CD14-positive monocyte (primary cell): Measurements from ENCODE around the gene SPNS3. TPM values are rescaled to one million over a fixed set of nuclear protein-coding genes. Genes with fewer than 3 reads are reported as not detected.

Experiments used
- DNase-seq, 3 donors: peaks; one replicate each; pipeline ENCODE4 v3.0.0-alpha.2; 2011 to 2022
- H2AFZ ChIP-seq: 2 replicates; pipeline ENCODE4 v1.6.0; 2012; ENCODE audit warnings: mild to moderate bottlenecking, low read depth, low read length, inconsistent platforms; ENCODE audit not compliant: insufficient read depth, poor library complexity, severe bottlenecking
- H3K27ac ChIP-seq, 2 donors: 1 replicate in 1 of 2; 2 replicates in 1 of 2; pipeline ENCODE4 v1.5.1; 2012 to 2013; ENCODE audit warnings: low read length in 2 of 2, control low read depth in 1 of 2, inconsistent platforms in 1 of 2, low read depth in 1 of 2, mild to moderate bottlenecking in 1 of 2
- H3K27me3 ChIP-seq, 2 donors: one replicate each; pipeline versions ENCODE4 v1.6.0 to v1.6.1; 2011 to 2013; ENCODE audit warnings: low read length in 2 of 2; ENCODE audit not compliant: control insufficient read depth in 2 of 2, insufficient read depth in 2 of 2
- H3K36me3 ChIP-seq, 2 donors: replicated peaks in 1 of 2; 1 replicate in 1 of 2; 2 replicates in 1 of 2; pipeline versions ENCODE4 v1.5.1 to v1.6.1; 2012 to 2013; ENCODE audit warnings: low read length in 2 of 2, control low read depth in 1 of 2, inconsistent platforms in 1 of 2, mild to moderate bottlenecking in 1 of 2; ENCODE audit not compliant: insufficient read depth in 2 of 2, control insufficient read depth in 1 of 2
- H3K4me1 ChIP-seq, 2 donors: 1 replicate in 1 of 2; 2 replicates in 1 of 2; pipeline versions ENCODE4 v1.5.1 to v1.6.1; 2012 to 2013; ENCODE audit warnings: low read length in 2 of 2, control low read depth in 1 of 2, inconsistent platforms in 1 of 2, mild to moderate bottlenecking in 1 of 2, moderate library complexity in 1 of 2; ENCODE audit not compliant: insufficient read depth in 2 of 2, control insufficient read depth in 1 of 2
- H3K4me2 ChIP-seq: replicated peaks from 2 replicates; pipeline ENCODE3; 2012; ENCODE audit warnings: low read length, moderate library complexity, mild to moderate bottlenecking; ENCODE audit not compliant: poor library complexity, severe bottlenecking; ENCODE audit errors: extremely low read depth
- H3K4me3 ChIP-seq, 3 experiments: fragments of 200-600 bp in 1 of 3; sonication (generic) in 1 of 3; replicated peaks in 1 of 3; 1 replicate in 2 of 3; 2 replicates in 1 of 3; pipeline ENCODE4 v1.5.1; 2011 to 2013; ENCODE audit warnings: low read length in 3 of 3, mild to moderate bottlenecking in 3 of 3, control low read depth in 2 of 3, low read depth in 2 of 3, inconsistent platforms in 1 of 3, moderate library complexity in 1 of 3
- H3K79me2 ChIP-seq: 2 replicates; pipeline ENCODE4 v1.6.0; 2012; ENCODE audit warnings: mild to moderate bottlenecking, control low read depth, inconsistent platforms, low read length, moderate library complexity; ENCODE audit not compliant: insufficient read depth
- H3K9ac ChIP-seq: 2 replicates; pipeline ENCODE4 v1.6.0; 2017; ENCODE audit warnings: low read length, mild to moderate bottlenecking; ENCODE audit not compliant: insufficient read depth, poor library complexity, severe bottlenecking
- H3K9me3 ChIP-seq, 2 donors: replicated peaks in 1 of 2; 1 replicate in 1 of 2; 2 replicates in 1 of 2; pipeline versions ENCODE4 v1.5.1 to v1.6.1; 2012 to 2013; ENCODE audit warnings: low read length in 2 of 2, control low read depth in 1 of 2; ENCODE audit not compliant: control insufficient read depth in 1 of 2, insufficient read depth in 1 of 2
- H4K20me1 ChIP-seq: 2 replicates; pipeline ENCODE4 v1.6.0; 2012; ENCODE audit warnings: mild to moderate bottlenecking, low read length, control low read depth, moderate library complexity; ENCODE audit not compliant: insufficient read depth
- H3K27ac Mint-ChIP-seq, 7 donors: one replicate each; pipeline ENCODE4 v1.8.0; 2020; ENCODE audit warnings: mild to moderate bottlenecking in 7 of 7, mixed read lengths in 7 of 7, moderate library complexity in 6 of 7, inconsistent platforms in 2 of 7
- H3K27me3 Mint-ChIP-seq, 3 donors: one replicate each; pipeline ENCODE4 v1.8.0; 2021 to 2022; ENCODE audit warnings: low read depth in 3 of 3, mild to moderate bottlenecking in 3 of 3, mixed read lengths in 3 of 3, moderate library complexity in 3 of 3, inconsistent platforms in 1 of 3
- H3K36me3 Mint-ChIP-seq, 2 donors: one replicate each; pipeline ENCODE4 v1.8.0; 2020; ENCODE audit warnings: mixed read lengths in 2 of 2, inconsistent platforms in 1 of 2, mild to moderate bottlenecking in 1 of 2
- H3K4me1 Mint-ChIP-seq: one replicate; pipeline ENCODE4 v1.8.0; 2020; ENCODE audit warnings: mild to moderate bottlenecking, mixed read lengths
- H3K4me3 Mint-ChIP-seq, 2 donors: one replicate each; pipeline ENCODE4 v1.8.0; 2020; ENCODE audit warnings: mild to moderate bottlenecking in 2 of 2, mixed read lengths in 2 of 2, moderate library complexity in 1 of 2
- H3K9me3 Mint-ChIP-seq, 7 donors: one replicate each; pipeline ENCODE4 v1.8.0; 2020 to 2022; ENCODE audit warnings: mixed read lengths in 7 of 7, mild to moderate bottlenecking in 6 of 7, moderate library complexity in 6 of 7, inconsistent platforms in 2 of 7
- WGBS: methylation state at CpG from one replicate; pipeline ENCODE4 v1.1.5; 2013; ENCODE audit warnings: missing lambda C conversion rate; ENCODE audit not compliant: insufficient coverage; 5-methylcytosine and 5-hydroxymethylcytosine counted together
- intact Hi-C, 2 donors: fragments of 100-400 bp; cut with micrococcal nuclease; formaldehyde crosslinking; loops; one replicate each; pipeline versions ENCODE4 v1.15.0 to v1.15.1; 2023
- polyA plus RNA-seq, 3 donors: library from polyadenylated mRNA; depleted of rRNA in 1 of 3; unstranded in 2 of 3; stranded (reverse) in 1 of 3; fragments of 300-500 nt in 2 of 3; fragments of >200 nt in 1 of 3; fragmentation: Illumina TruSeq in 2 of 3; gene quantifications; 1 replicate in 2 of 3; 2 replicates in 1 of 3; pipeline ENCODE4 v1.2.3, GENCODE V29; 2012 to 2021
- TF ChIP-seq, protein P1 (sequence below): fragments of 200-600 bp; IDR thresholded peaks from one replicate; pipeline ENCODE4 v1.8.0; 2022; ENCODE audit warnings: antibody characterized with exemption, mild to moderate bottlenecking

Gene SPNS3
- polyA plus RNA-seq, 3 donors, result 2.3 to 5.7 (median 4.5) TPM

DNA sequence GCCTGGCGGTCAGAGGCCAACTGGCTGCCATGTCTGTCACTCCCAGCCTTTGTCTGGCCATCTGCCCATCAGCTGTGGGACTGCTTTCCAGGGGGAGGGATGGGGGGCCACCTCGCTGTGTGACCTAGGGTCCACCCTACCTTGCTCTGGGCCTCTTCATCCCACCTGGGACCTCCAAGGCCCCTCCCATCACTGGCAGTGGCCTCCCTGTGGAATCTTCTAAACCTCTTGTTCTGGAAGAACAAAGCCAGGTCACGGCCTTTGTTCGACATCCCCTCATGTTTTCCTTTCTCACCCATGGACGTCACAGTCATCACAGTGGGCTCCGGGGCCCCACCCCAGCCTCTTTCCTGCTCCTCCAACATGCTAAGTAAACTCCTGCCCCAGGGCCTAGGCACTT is 88.9 kb downstream of the SPNS3 start:
- no peak overlapping the region for H3K4me2 ChIP-seq
- H3K4me1 ChIP-seq, result peaks cover 7% of the 10 kb centered on the region in 2 donors
- H3K4me3 ChIP-seq, result no peak overlapping the region
- no peak overlapping the region for H2AFZ ChIP-seq
- H3K79me2 ChIP-seq, result no peaks in the 10 kb centered on the region
- TF ChIP-seq, protein P1, sequence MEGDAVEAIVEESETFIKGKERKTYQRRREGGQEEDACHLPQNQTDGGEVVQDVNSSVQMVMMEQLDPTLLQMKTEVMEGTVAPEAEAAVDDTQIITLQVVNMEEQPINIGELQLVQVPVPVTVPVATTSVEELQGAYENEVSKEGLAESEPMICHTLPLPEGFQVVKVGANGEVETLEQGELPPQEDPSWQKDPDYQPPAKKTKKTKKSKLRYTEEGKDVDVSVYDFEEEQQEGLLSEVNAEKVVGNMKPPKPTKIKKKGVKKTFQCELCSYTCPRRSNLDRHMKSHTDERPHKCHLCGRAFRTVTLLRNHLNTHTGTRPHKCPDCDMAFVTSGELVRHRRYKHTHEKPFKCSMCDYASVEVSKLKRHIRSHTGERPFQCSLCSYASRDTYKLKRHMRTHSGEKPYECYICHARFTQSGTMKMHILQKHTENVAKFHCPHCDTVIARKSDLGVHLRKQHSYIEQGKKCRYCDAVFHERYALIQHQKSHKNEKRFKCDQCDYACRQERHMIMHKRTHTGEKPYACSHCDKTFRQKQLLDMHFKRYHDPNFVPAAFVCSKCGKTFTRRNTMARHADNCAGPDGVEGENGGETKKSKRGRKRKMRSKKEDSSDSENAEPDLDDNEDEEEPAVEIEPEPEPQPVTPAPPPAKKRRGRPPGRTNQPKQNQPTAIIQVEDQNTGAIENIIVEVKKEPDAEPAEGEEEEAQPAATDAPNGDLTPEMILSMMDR, result no peak
- 90% methylated on average over 6 of the region's 6 CpGs for WGBS
- no peak for DNase-seq
- Mint-ChIP-seq H3K9me3 (peaks cover 0 to 3% (median 0%) of the 10 kb centered on the region in 7 donors), H3K4me1 (peaks cover 12% of the 10 kb centered on the region), H3K27ac (no peak overlapping the region), H3K36me3 (no peaks in the 10 kb centered on the region), H3K4me3 (no peak overlapping the region), H3K27me3 (peaks cover 2 to 4% (median 2%) of the 10 kb centered on the region in 3 donors)
- no peaks in the 10 kb centered on the region for H3K36me3 ChIP-seq
- H3K9me3 ChIP-seq, result no peaks in the 10 kb centered on the region
- no peaks in the 10 kb centered on the region for H3K27me3 ChIP-seq
- intact Hi-C loops, result no loop called here
- H3K9ac ChIP-seq, result no peak overlapping the region
- H4K20me1 ChIP-seq, result no peaks in the 10 kb centered on the region
- no peak overlapping the region for H3K27ac ChIP-seq

DNA sequence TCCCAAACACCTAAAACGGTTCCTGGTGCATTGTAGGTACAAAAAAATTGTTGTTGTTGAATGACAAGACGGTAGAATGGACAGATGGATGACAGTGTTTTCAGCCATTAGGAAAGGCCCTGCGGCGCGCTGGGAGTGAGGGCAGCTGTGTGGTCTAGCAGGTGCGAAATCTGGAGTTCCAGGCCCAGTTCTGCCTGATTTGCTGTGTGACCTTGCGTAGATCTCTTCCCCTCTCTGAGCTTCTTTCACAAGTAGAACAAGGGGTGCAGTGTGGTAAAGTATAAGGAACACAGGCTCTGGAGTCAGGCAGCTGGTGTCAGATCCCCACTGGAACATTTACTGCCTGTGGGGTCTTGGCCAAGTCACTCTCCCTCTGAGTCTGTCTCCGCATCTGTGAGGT is 90.2 kb downstream of the SPNS3 start:
- H3K9ac ChIP-seq, result no peak overlapping the region
- 100% methylated on average over 1 of the region's 8 CpGs for WGBS
- no peak overlapping the region for H3K4me2 ChIP-seq
- no peak overlapping the region for H2AFZ ChIP-seq
- intact Hi-C loops, result no loop called here
- Mint-ChIP-seq H3K27ac (no peak overlapping the region), H3K4me1 (peaks cover 2% of the 10 kb centered on the region), H3K9me3 (no peaks in the 10 kb centered on the region), H3K36me3 (no peaks in the 10 kb centered on the region), H3K27me3 (peaks cover 2 to 9% (median 2%) of the 10 kb centered on the region in 3 donors), H3K4me3 (no peak overlapping the region)
- H3K79me2 ChIP-seq, result no peaks in the 10 kb centered on the region
- no peak for DNase-seq
- H3K4me1 ChIP-seq, result peaks cover under 1 to 2% of the 10 kb centered on the region in 2 donors
- no peaks in the 10 kb centered on the region for H3K27me3 ChIP-seq
- no peak overlapping the region for H3K4me3 ChIP-seq
- TF ChIP-seq, protein P1, result no peak
- no peaks in the 10 kb centered on the region for H4K20me1 ChIP-seq
- H3K9me3 ChIP-seq, result no peaks in the 10 kb centered on the region
- H3K36me3 ChIP-seq, result no peaks in the 10 kb centered on the region
- H3K27ac ChIP-seq, result no peak overlapping the region
